ENCODE measurements around the gene FAM120B.

FAM120B gene

GRCh38 chr6:170420791-170421776 is 114.5 kb downstream of the FAM120B start:
- no peak for TF ChIP-seq CTCF (IDR thresholded peaks at IDR 0.05)
- DNase-seq (ENCODE audit: low spot score), result no peak
- H3K4me3 ChIP-seq, result no peak overlapping the region

GRCh38 chr6:170421921-170422320 is 115.4 kb downstream of the FAM120B start:
- no peak for DNase-seq (ENCODE audit: low spot score)
- H3K4me3 ChIP-seq, result no peak overlapping the region
- TF ChIP-seq CTCF (IDR thresholded peaks at IDR 0.05), result no peak
- H3K27ac ChIP-seq, result no peak overlapping the region

More at GRCh38 chr6:170420791-170421776, 114.5 kb downstream of the FAM120B start:
- H3K27ac ChIP-seq, result no peak overlapping the region

GRCh38 chr6:170423030-170423429 is 116.5 kb downstream of the FAM120B start:
- DNase-seq (ENCODE audit: low spot score), result no peak
- no peak overlapping the region for H3K4me3 ChIP-seq
- TF ChIP-seq CTCF (IDR thresholded peaks at IDR 0.05), result no peak
- H3K27ac ChIP-seq, result no peak overlapping the region

GRCh38 chr6:170423814-170424603 is 117.5 kb downstream of the FAM120B start:
- Histone ChIP-seq H3K4me3 (no peak overlapping the region), H3K27ac (no peak overlapping the region)
- TF ChIP-seq CTCF (IDR thresholded peaks at IDR 0.05), result no peak
- no peak for DNase-seq (ENCODE audit: low spot score)

- no peak for DNase-seq (ENCODE audit: low spot score)
- Histone ChIP-seq H3K4me3 (no peak overlapping the region), H3K27ac (no peak overlapping the region)
- TF ChIP-seq CTCF (IDR thresholded peaks at IDR 0.05), result no peak
Measured at GRCh38 chr6:170424604-170425126, 118.1 kb downstream of the FAM120B start.

GRCh38 chr6:170429450-170429849 is 122.9 kb downstream of the FAM120B start:
- Histone ChIP-seq H3K27ac (no peak overlapping the region), H3K4me3 (no peak overlapping the region)
- no peak for DNase-seq (ENCODE audit: low spot score)
- TF ChIP-seq CTCF (IDR thresholded peaks at IDR 0.05), result no peak
